Measurements from ENCODE around the gene C3orf70. TPM values are rescaled to one million over a fixed set of nuclear protein-coding genes. Genes with fewer than 3 reads are reported as not detected.

The C3orf70 gene
- total RNA-seq, 2 experiments from 2014 or later = not detected

GRCh38 chr3:185157347-185157746, 4.5 kb upstream of the C3orf70 start:
- Histone ChIP-seq H4K20me1 (ENCODE audit: insufficient read depth, low read length) (no peaks in the 10 kb centered on the region), H3K27ac (ENCODE audit: low read depth, low read length, poor library complexity, severe bottlenecking) (no peak overlapping the region), H3K4me1 (ENCODE audit: insufficient read depth, low read length, poor library complexity, severe bottlenecking) (no peaks in the 10 kb centered on the region), H3K79me2 (ENCODE audit: insufficient read depth, low read depth, low read length) (no peaks in the 10 kb centered on the region), H3K4me2 (ENCODE audit: low read length) (no peak overlapping the region), H3K36me3 (ENCODE audit: insufficient read depth, low read length) (no peaks in the 10 kb centered on the region), H2AFZ (ENCODE audit: low read length) (no peak overlapping the region), H3K9me2 (ENCODE audit: insufficient read depth, low read length) (no peaks in the 10 kb centered on the region), H3K4me3 (ENCODE audit: low read depth, low read length, poor library complexity, severe bottlenecking) (no peak overlapping the region), H3K9me3 (ENCODE audit: low read length) (no peaks in the 10 kb centered on the region)
- intact Hi-C loops (cut with micrococcal nuclease; ENCODE audit: unreplicated experiment) = no loop called here
- CTCF ChIA-PET (ENCODE audit: unreplicated experiment) = no interaction called here
- POLR2A ChIA-PET = no interaction called here
- TF ChIP-seq, protein P1, sequence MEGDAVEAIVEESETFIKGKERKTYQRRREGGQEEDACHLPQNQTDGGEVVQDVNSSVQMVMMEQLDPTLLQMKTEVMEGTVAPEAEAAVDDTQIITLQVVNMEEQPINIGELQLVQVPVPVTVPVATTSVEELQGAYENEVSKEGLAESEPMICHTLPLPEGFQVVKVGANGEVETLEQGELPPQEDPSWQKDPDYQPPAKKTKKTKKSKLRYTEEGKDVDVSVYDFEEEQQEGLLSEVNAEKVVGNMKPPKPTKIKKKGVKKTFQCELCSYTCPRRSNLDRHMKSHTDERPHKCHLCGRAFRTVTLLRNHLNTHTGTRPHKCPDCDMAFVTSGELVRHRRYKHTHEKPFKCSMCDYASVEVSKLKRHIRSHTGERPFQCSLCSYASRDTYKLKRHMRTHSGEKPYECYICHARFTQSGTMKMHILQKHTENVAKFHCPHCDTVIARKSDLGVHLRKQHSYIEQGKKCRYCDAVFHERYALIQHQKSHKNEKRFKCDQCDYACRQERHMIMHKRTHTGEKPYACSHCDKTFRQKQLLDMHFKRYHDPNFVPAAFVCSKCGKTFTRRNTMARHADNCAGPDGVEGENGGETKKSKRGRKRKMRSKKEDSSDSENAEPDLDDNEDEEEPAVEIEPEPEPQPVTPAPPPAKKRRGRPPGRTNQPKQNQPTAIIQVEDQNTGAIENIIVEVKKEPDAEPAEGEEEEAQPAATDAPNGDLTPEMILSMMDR (conservative IDR thresholded peaks at IDR 0.05; ENCODE audit: low read length) = no peak
- TF ChIP-seq EZH2phosphoT487 (IDR thresholded peaks at IDR 0.05; ENCODE audit: borderline replicate concordance, low read depth, low read length) = no peak
- no TSS peak for BruUV-seq (replicated peaks)
- DNase-seq (ENCODE audit: low spot score) = no peak

- no peaks in the 10 kb centered on the region for H3K9me2 ChIP-seq (ENCODE audit: insufficient read depth, low read length)
- TF ChIP-seq, protein P1 (conservative IDR thresholded peaks at IDR 0.05; ENCODE audit: low read length) = no peak
- TF ChIP-seq EZH2phosphoT487 (IDR thresholded peaks at IDR 0.05; ENCODE audit: borderline replicate concordance, low read depth, low read length) = no peak
- no peak for DNase-seq (ENCODE audit: low spot score)
- no peaks in the 10 kb centered on the region for H3K9me3 ChIP-seq (ENCODE audit: low read length)
- no peak overlapping the region for H2AFZ ChIP-seq (ENCODE audit: low read length)
- no peak overlapping the region for H3K27ac ChIP-seq (ENCODE audit: low read depth, low read length, poor library complexity, severe bottlenecking)
- no peaks in the 10 kb centered on the region for H3K79me2 ChIP-seq (ENCODE audit: insufficient read depth, low read depth, low read length)
- H4K20me1 ChIP-seq (ENCODE audit: insufficient read depth, low read length) = no peaks in the 10 kb centered on the region
- ChIA-PET CTCF (ENCODE audit: unreplicated experiment) (no interaction called here), POLR2A (no interaction called here)
- H3K4me2 ChIP-seq (ENCODE audit: low read length) = no peak overlapping the region
- H3K4me3 ChIP-seq (ENCODE audit: low read depth, low read length, poor library complexity, severe bottlenecking) = no peak overlapping the region
- intact Hi-C loops (cut with micrococcal nuclease; ENCODE audit: unreplicated experiment) = no loop called here
- no peaks in the 10 kb centered on the region for H3K36me3 ChIP-seq (ENCODE audit: insufficient read depth, low read length)
- BruUV-seq (replicated peaks) = no TSS peak
- H3K4me1 ChIP-seq (ENCODE audit: insufficient read depth, low read length, poor library complexity, severe bottlenecking) = no peaks in the 10 kb centered on the region
Observed at GRCh38 chr3:185155678-185156077, 2.8 kb upstream of the C3orf70 start.

GRCh38 chr3:185153861-185154629, 1.2 kb upstream of the C3orf70 start:
- Histone ChIP-seq H3K4me3 (ENCODE audit: low read depth, low read length, poor library complexity, severe bottlenecking) (no peak overlapping the region), H3K36me3 (ENCODE audit: insufficient read depth, low read length) (no peaks in the 10 kb centered on the region), H3K27ac (ENCODE audit: low read depth, low read length, poor library complexity, severe bottlenecking) (no peak overlapping the region), H3K9me2 (ENCODE audit: insufficient read depth, low read length) (no peaks in the 10 kb centered on the region), H3K9me3 (ENCODE audit: low read length) (no peaks in the 10 kb centered on the region), H3K4me1 (ENCODE audit: insufficient read depth, low read length, poor library complexity, severe bottlenecking) (no peaks in the 10 kb centered on the region), H3K4me2 (ENCODE audit: low read length) (no peak overlapping the region), H4K20me1 (ENCODE audit: insufficient read depth, low read length) (no peaks in the 10 kb centered on the region), H2AFZ (ENCODE audit: low read length) (no peak overlapping the region), H3K79me2 (ENCODE audit: insufficient read depth, low read depth, low read length) (no peaks in the 10 kb centered on the region)
- ChIA-PET CTCF (ENCODE audit: unreplicated experiment) (no interaction called here), POLR2A (interaction anchor here (0.7 kb wide), 1 partner anchor 216 kb away, joined by 3 read pairs; no protein-coding TSS in a partner anchor)
- TF ChIP-seq, protein P1 (conservative IDR thresholded peaks at IDR 0.05; ENCODE audit: low read length) = no peak
- TF ChIP-seq EZH2phosphoT487 (IDR thresholded peaks at IDR 0.05; ENCODE audit: borderline replicate concordance, low read depth, low read length) = no peak
- no peak for DNase-seq (ENCODE audit: low spot score)
- intact Hi-C loops (cut with micrococcal nuclease; ENCODE audit: unreplicated experiment) = no loop called here
- no TSS peak for BruUV-seq (replicated peaks)
